GM20431 (cell line): ENCODE results near the gene GIN1.

Source experiments
- in situ Hi-C: fragments of 300-500 bp; cut with MseI, MboI; formaldehyde crosslinking; loops from one replicate; pipeline ENCODE4 v1.15.0; 2020; ENCODE audit warnings: low sequenced_read_pairs; ENCODE audit not compliant: unreplicated experiment

The GIN1 gene

DNA sequence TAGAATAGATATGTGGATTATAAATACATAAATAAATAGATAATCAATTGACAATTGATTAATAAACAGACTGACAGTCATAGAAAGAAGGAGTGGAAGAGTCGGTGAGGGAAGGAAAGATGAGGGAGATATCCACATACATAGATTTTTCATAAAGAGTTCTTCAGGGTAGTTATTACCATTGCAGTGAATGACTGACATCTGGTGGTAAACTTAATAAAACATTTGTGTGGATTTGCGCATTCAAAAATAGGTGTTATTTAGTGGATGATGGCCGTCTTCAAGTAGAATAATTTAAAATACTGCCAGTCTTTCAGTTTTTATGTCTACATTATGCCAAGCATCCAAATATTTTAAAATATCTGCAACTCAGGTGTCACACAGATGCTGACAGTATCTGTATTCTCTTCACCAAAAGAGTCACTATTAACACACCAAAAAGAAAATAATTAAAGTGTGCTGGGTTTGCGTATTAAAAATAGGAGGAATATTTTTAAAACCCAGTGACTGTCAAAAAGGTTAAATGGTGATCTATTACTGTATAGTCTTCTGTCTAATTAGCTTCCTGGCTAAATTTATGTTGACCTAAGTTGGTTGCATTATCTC, 78.8 kb downstream of the GIN1 start:
- in situ Hi-C loops = no loop called here

DNA sequence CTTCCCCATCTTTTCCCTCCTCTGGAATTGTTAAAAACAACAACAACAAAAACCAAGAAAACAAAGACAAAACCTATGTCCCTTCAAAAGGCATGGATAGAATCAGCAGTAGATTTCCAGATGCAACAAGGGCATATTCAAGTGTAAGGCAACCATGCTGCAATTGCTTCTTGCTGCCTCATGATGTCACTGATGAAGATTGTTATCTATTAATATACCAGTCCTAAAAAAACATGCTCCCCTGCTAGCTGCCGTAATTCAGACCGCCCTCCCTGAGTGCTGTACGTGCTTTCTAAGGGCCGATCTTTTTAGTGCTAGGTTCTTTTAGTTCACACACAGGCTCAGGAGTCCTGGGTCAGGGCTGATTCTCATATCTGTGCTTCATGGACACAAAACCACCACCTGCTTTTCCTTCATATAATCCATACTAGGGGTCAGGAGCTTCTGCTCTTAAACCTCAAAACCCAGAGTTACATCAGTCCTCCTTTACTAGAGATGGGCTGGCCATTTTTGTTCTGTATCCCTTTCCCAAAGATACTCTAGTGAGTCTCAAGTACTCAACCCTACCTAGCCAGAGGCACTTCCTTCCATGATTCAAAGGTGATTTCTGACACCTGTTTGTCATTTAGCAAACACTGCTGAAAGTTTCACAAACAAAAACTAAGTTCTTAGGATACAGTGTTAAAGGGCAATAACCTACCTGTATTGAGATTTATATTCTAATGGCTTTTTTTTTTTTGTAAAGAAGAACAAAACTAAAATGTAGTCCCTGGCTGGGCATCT, 82.1 kb downstream of the GIN1 start:
- in situ Hi-C loops = no loop called here

DNA sequence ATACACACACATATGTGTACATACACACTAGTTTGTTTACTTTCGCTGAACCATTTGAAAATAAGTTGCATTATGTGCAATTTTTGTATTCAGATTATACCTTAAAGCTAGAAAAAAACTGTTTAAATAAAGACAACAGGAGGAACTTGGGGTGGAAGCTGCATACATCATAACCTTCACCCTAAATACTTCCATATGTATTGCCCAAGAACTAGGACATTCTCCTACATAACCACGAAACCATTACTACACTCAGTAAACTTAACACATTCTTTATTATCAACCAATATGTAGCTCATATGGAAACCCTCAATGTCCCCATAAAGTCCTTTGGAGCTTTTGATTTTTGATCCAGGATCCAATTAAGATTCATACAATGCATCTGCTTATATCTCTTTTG, 83.3 kb downstream of the GIN1 start:
- in situ Hi-C loops = no loop called here
